ENCODE results near the gene STOX2. TPM values are rescaled to one million over a fixed set of nuclear protein-coding genes. Genes with fewer than 3 reads are reported as not detected.
"Not testable (repeated sequence)": the region's sequence is repeated elsewhere in the genome, so short reads cannot be mapped to it uniquely, and the experiment has no call there.

STOX2 gene
- total RNA-seq, 2 experiments from 2014 or later = not detected

GRCh38 chr4:184024637-184025036, 119.5 kb downstream of the STOX2 start:
- Mint-ChIP-seq H3K27ac (no peak overlapping the region), H3K9me3 (ENCODE audit: insufficient read depth) (no peaks in the 10 kb centered on the region), H3K36me3 (ENCODE audit: low read depth) (no peaks in the 10 kb centered on the region), H3K27me3 (ENCODE audit: low read depth) (peaks cover 27% of the 10 kb centered on the region), H3K4me1 (ENCODE audit: low read depth) (peaks cover 21% of the 10 kb centered on the region), H3K4me3 (no peak overlapping the region)
- CTCF ChIA-PET = no interaction called here
- no peak for ATAC-seq
- POLR2A ChIA-PET = no interaction called here
- no peak for DNase-seq

GRCh38 chr4:184028561-184029374, 123.7 kb downstream of the STOX2 start:
- DNase-seq = peak; percentile 48
- Mint-ChIP-seq H3K36me3 (ENCODE audit: low read depth) (no peaks in the 10 kb centered on the region), H3K4me3 (peak overlapping the region; percentile 65), H3K4me1 (ENCODE audit: low read depth) (peaks cover 21% of the 10 kb centered on the region), H3K9me3 (ENCODE audit: insufficient read depth) (no peaks in the 10 kb centered on the region), H3K27me3 (ENCODE audit: low read depth) (peaks cover 26% of the 10 kb centered on the region), H3K27ac (peak overlapping the region; percentile 17)
- ChIA-PET CTCF (no interaction called here), POLR2A (no interaction called here)
- peak; percentile 88 for ATAC-seq

GRCh38 chr4:184030036-184030435, 124.9 kb downstream of the STOX2 start:
- peaks cover 21% of the 10 kb centered on the region for H3K4me1 Mint-ChIP-seq (ENCODE audit: low read depth)
- ATAC-seq (no peak), DNase-seq (no peak)
- ChIA-PET POLR2A (no interaction called here), CTCF (no interaction called here)
- peaks cover 27% of the 10 kb centered on the region for H3K27me3 Mint-ChIP-seq (ENCODE audit: low read depth)
- H3K36me3 Mint-ChIP-seq (ENCODE audit: low read depth) = no peaks in the 10 kb centered on the region
- H3K27ac Mint-ChIP-seq = no peak overlapping the region
- no peak overlapping the region for H3K4me3 Mint-ChIP-seq
- H3K9me3 Mint-ChIP-seq (ENCODE audit: insufficient read depth) = no peaks in the 10 kb centered on the region

GRCh38 chr4:184030764-184031163, 125.7 kb downstream of the STOX2 start:
- Mint-ChIP-seq H3K27ac (no peak overlapping the region), H3K36me3 (ENCODE audit: low read depth) (no peaks in the 10 kb centered on the region), H3K4me3 (no peak overlapping the region), H3K4me1 (ENCODE audit: low read depth) (peaks cover 21% of the 10 kb centered on the region), H3K9me3 (ENCODE audit: insufficient read depth) (no peaks in the 10 kb centered on the region), H3K27me3 (ENCODE audit: low read depth) (peaks cover 25% of the 10 kb centered on the region)
- POLR2A ChIA-PET = no interaction called here
- CTCF ChIA-PET = no interaction called here
- ATAC-seq (no peak), DNase-seq (no peak)

GRCh38 chr4:184032091-184032490, 127.0 kb downstream of the STOX2 start:
- no peak for DNase-seq
- H3K36me3 Mint-ChIP-seq (ENCODE audit: low read depth) = no peaks in the 10 kb centered on the region
- peaks cover 21% of the 10 kb centered on the region for H3K27me3 Mint-ChIP-seq (ENCODE audit: low read depth)
- peaks cover 21% of the 10 kb centered on the region for H3K4me1 Mint-ChIP-seq (ENCODE audit: low read depth)
- ATAC-seq = no peak
- H3K27ac Mint-ChIP-seq = no peak overlapping the region
- H3K9me3 Mint-ChIP-seq (ENCODE audit: insufficient read depth) = no peaks in the 10 kb centered on the region
- POLR2A ChIA-PET = no interaction called here
- CTCF ChIA-PET = no interaction called here
- no peak overlapping the region for H3K4me3 Mint-ChIP-seq

GRCh38 chr4:184039963-184040383, 134.9 kb downstream of the STOX2 start:
- no peaks in the 10 kb centered on the region for H3K9me3 Mint-ChIP-seq (ENCODE audit: insufficient read depth)

GRCh38 chr4:184041156-184041555, 136.0 kb downstream of the STOX2 start:
- no peak for DNase-seq
- no peaks in the 10 kb centered on the region for H3K36me3 Mint-ChIP-seq (ENCODE audit: low read depth)
- ChIA-PET POLR2A (no interaction called here), CTCF (no interaction called here)
- H3K4me1 Mint-ChIP-seq (ENCODE audit: low read depth) = peaks cover 11% of the 10 kb centered on the region
- H3K27me3 Mint-ChIP-seq (ENCODE audit: low read depth) = peaks cover 55% of the 10 kb centered on the region
- no peak for ATAC-seq
- H3K27ac Mint-ChIP-seq = no peak overlapping the region
- peaks cover 6% of the 10 kb centered on the region for H3K9me3 Mint-ChIP-seq (ENCODE audit: insufficient read depth)
- no peak overlapping the region for H3K4me3 Mint-ChIP-seq

More at GRCh38 chr4:184039963-184040383, 134.9 kb downstream of the STOX2 start:
- DNase-seq (peak; percentile 24), ATAC-seq (peak; percentile 73)
- Mint-ChIP-seq H3K36me3 (ENCODE audit: low read depth) (no peaks in the 10 kb centered on the region), H3K27me3 (ENCODE audit: low read depth) (peaks cover 52% of the 10 kb centered on the region), H3K4me3 (peak overlapping the region; percentile 62), H3K27ac (no peak overlapping the region), H3K4me1 (ENCODE audit: low read depth) (peaks cover 11% of the 10 kb centered on the region)
- ChIA-PET POLR2A (no interaction called here), CTCF (no interaction called here)

- H3K27ac Mint-ChIP-seq = no peak overlapping the region
- ChIA-PET CTCF (no interaction called here), POLR2A (no interaction called here)
- H3K4me1 Mint-ChIP-seq (ENCODE audit: low read depth) = no peaks in the 10 kb centered on the region
- no peak for DNase-seq
- no peaks in the 10 kb centered on the region for H3K36me3 Mint-ChIP-seq (ENCODE audit: low read depth)
- no peak overlapping the region for H3K4me3 Mint-ChIP-seq
- ATAC-seq = no peak
- H3K27me3 Mint-ChIP-seq (ENCODE audit: low read depth) = peaks cover 28% of the 10 kb centered on the region
- H3K9me3 Mint-ChIP-seq (ENCODE audit: insufficient read depth) = peaks cover 6% of the 10 kb centered on the region
These were observed 141.0 kb downstream of the STOX2 start for GRCh38 chr4:184046148-184046547.

- H3K36me3 Mint-ChIP-seq (ENCODE audit: low read depth); H3K9me3 Mint-ChIP-seq (ENCODE audit: insufficient read depth); POLR2A ChIA-PET; H3K27ac Mint-ChIP-seq; ATAC-seq; H3K4me1 Mint-ChIP-seq (ENCODE audit: low read depth); CTCF ChIA-PET; H3K4me3 Mint-ChIP-seq; DNase-seq: not testable (repeated sequence)
- peaks cover 12% of the 10 kb centered on the region for H3K27me3 Mint-ChIP-seq (ENCODE audit: low read depth)
These were observed 146.2 kb downstream of the STOX2 start for GRCh38 chr4:184051262-184051661.

GRCh38 chr4:184052616-184053015, 147.5 kb downstream of the STOX2 start:
- no peaks in the 10 kb centered on the region for H3K36me3 Mint-ChIP-seq (ENCODE audit: low read depth)
- POLR2A ChIA-PET = no interaction called here
- CTCF ChIA-PET = no interaction called here
- peaks cover 7% of the 10 kb centered on the region for H3K9me3 Mint-ChIP-seq (ENCODE audit: insufficient read depth)
- no peak for DNase-seq
- H3K27ac Mint-ChIP-seq = no peak overlapping the region
- H3K4me1 Mint-ChIP-seq (ENCODE audit: low read depth) = no peaks in the 10 kb centered on the region
- peaks cover 5% of the 10 kb centered on the region for H3K27me3 Mint-ChIP-seq (ENCODE audit: low read depth)
- ATAC-seq = no peak
- H3K4me3 Mint-ChIP-seq = no peak overlapping the region

- peaks cover 5% of the 10 kb centered on the region for H3K27me3 Mint-ChIP-seq (ENCODE audit: low read depth)
- POLR2A ChIA-PET = no interaction called here
These were observed 148.3 kb downstream of the STOX2 start for GRCh38 chr4:184053434-184053833.

GRCh38 chr4:184056877-184057276, 151.8 kb downstream of the STOX2 start:
- no peaks in the 10 kb centered on the region for H3K4me1 Mint-ChIP-seq (ENCODE audit: low read depth)
- no peak for DNase-seq
- peaks cover 5% of the 10 kb centered on the region for H3K27me3 Mint-ChIP-seq (ENCODE audit: low read depth)
- no peak overlapping the region for H3K4me3 Mint-ChIP-seq
- ChIA-PET POLR2A (no interaction called here), CTCF (no interaction called here)
- no peak overlapping the region for H3K27ac Mint-ChIP-seq
- H3K36me3 Mint-ChIP-seq (ENCODE audit: low read depth) = no peaks in the 10 kb centered on the region
- ATAC-seq = no peak
- H3K9me3 Mint-ChIP-seq (ENCODE audit: insufficient read depth) = no peaks in the 10 kb centered on the region

More at GRCh38 chr4:184053434-184053833, 148.3 kb downstream of the STOX2 start:
- peaks cover 7% of the 10 kb centered on the region for H3K9me3 Mint-ChIP-seq (ENCODE audit: insufficient read depth)
- ATAC-seq = no peak
- no peaks in the 10 kb centered on the region for H3K36me3 Mint-ChIP-seq (ENCODE audit: low read depth)
- no peak overlapping the region for H3K4me3 Mint-ChIP-seq
- CTCF ChIA-PET = no interaction called here
- no peak for DNase-seq
- no peak overlapping the region for H3K27ac Mint-ChIP-seq
- no peaks in the 10 kb centered on the region for H3K4me1 Mint-ChIP-seq (ENCODE audit: low read depth)

GRCh38 chr4:184058026-184058425, 152.9 kb downstream of the STOX2 start:
- no peak for ATAC-seq
- Mint-ChIP-seq H3K36me3 (ENCODE audit: low read depth) (no peaks in the 10 kb centered on the region), H3K4me1 (ENCODE audit: low read depth) (no peaks in the 10 kb centered on the region), H3K9me3 (ENCODE audit: insufficient read depth) (no peaks in the 10 kb centered on the region), H3K27ac (no peak overlapping the region), H3K4me3 (no peak overlapping the region), H3K27me3 (ENCODE audit: low read depth) (peaks cover 5% of the 10 kb centered on the region)
- ChIA-PET POLR2A (no interaction called here), CTCF (no interaction called here)
- no peak for DNase-seq
